Neutrophil (primary cell): ENCODE measurements around the gene EHMT1.

ENCODE experiments used
- H3K27ac ChIP-seq: fragments of 200-600 bp; sonication (generic); 2 replicates; pipeline ENCODE4 v1.5.1; 2016; ENCODE audit warnings: mild to moderate bottlenecking, moderate library complexity
- H3K27me3 ChIP-seq: fragments of 200-600 bp; sonication (generic); 2 replicates; pipeline ENCODE4 v1.6.0; 2016; ENCODE audit warnings: mild to moderate bottlenecking
- H3K36me3 ChIP-seq: fragments of 200-600 bp; sonication (generic); 2 replicates; pipeline ENCODE4 v1.5.1; 2017
- H3K4me1 ChIP-seq, 2 experiments: fragments of 200-600 bp in 1 of 2; sonication (generic) in 1 of 2; 1 replicate in 1 of 2; 2 replicates in 1 of 2; pipeline versions ENCODE4 v1.5.1 to v1.6.1; 2013 to 2016; ENCODE audit warnings: low read depth in 1 of 2, low read length in 1 of 2, mild to moderate bottlenecking in 1 of 2, moderate library complexity in 1 of 2; ENCODE audit not compliant: control insufficient read depth in 1 of 2, insufficient read depth in 1 of 2
- H3K4me3 ChIP-seq, 2 experiments: fragments of 200-600 bp in 1 of 2; sonication (generic) in 1 of 2; 1 replicate in 1 of 2; 2 replicates in 1 of 2; pipeline ENCODE4 v1.5.1; 2013 to 2016; ENCODE audit warnings: low read depth in 1 of 2, low read length in 1 of 2, mild to moderate bottlenecking in 1 of 2, moderate library complexity in 1 of 2
- H3K9me3 ChIP-seq: fragments of 200-600 bp; sonication (generic); 2 replicates; pipeline ENCODE4 v1.5.1; 2016
- CTCF ChIP-seq: fragments of 200-600 bp; sonication (generic); IDR thresholded peaks from 2 replicates; pipeline ENCODE4 v1.5.1; 2016; ENCODE audit warnings: antibody characterized with exemption

EHMT1 gene

GRCh38 chr9:137726764-137727163 is 108.0 kb downstream of the EHMT1 start:
- no peak overlapping the region for H3K4me3 ChIP-seq
- no peaks in the 10 kb centered on the region for H3K4me1 ChIP-seq
- no peaks in the 10 kb centered on the region for H3K9me3 ChIP-seq
- H3K36me3 ChIP-seq = peaks cover 40% of the 10 kb centered on the region
- no peak for TF ChIP-seq CTCF
- H3K27ac ChIP-seq = no peak overlapping the region
- H3K27me3 ChIP-seq = no peaks in the 10 kb centered on the region

GRCh38 chr9:137727716-137728115 is 108.9 kb downstream of the EHMT1 start:
- no peaks in the 10 kb centered on the region for H3K27me3 ChIP-seq
- H3K9me3 ChIP-seq = no peaks in the 10 kb centered on the region
- no peak overlapping the region for H3K4me3 ChIP-seq
- peaks cover 46% of the 10 kb centered on the region for H3K36me3 ChIP-seq
- TF ChIP-seq CTCF = no peak
- no peaks in the 10 kb centered on the region for H3K4me1 ChIP-seq
- H3K27ac ChIP-seq = no peak overlapping the region

- no peak for TF ChIP-seq CTCF
- no peaks in the 10 kb centered on the region for H3K4me1 ChIP-seq
- H3K27me3 ChIP-seq = no peaks in the 10 kb centered on the region
- no peaks in the 10 kb centered on the region for H3K9me3 ChIP-seq
- H3K4me3 ChIP-seq = no peak overlapping the region
- peaks cover 54% of the 10 kb centered on the region for H3K36me3 ChIP-seq
- H3K27ac ChIP-seq = no peak overlapping the region
Measured at GRCh38 chr9:137728444-137729311, 109.9 kb downstream of the EHMT1 start.

- peaks cover 48% of the 10 kb centered on the region for H3K36me3 ChIP-seq
- no peaks in the 10 kb centered on the region for H3K4me1 ChIP-seq
- no peak overlapping the region for H3K4me3 ChIP-seq
- TF ChIP-seq CTCF = no peak
- no peaks in the 10 kb centered on the region for H3K9me3 ChIP-seq
- H3K27me3 ChIP-seq = no peaks in the 10 kb centered on the region
- H3K27ac ChIP-seq = no peak overlapping the region
Measured at GRCh38 chr9:137731216-137731946, 112.6 kb downstream of the EHMT1 start.

GRCh38 chr9:137731947-137732813 is 113.4 kb downstream of the EHMT1 start:
- TF ChIP-seq CTCF = no peak

More at GRCh38 chr9:137731947-137732813, 113.4 kb downstream of the EHMT1 start:
- Histone ChIP-seq H3K4me3 (no peak overlapping the region), H3K36me3 (peaks cover 48% of the 10 kb centered on the region), H3K9me3 (no peaks in the 10 kb centered on the region), H3K27ac (no peak overlapping the region), H3K27me3 (no peaks in the 10 kb centered on the region), H3K4me1 (no peaks in the 10 kb centered on the region)
